Endothelial cell of umbilical vein (primary cell): Measurements from ENCODE around the gene NADSYN1. TPM values are rescaled to one million over a fixed set of nuclear protein-coding genes. Genes with fewer than 3 reads are reported as not detected.

Source experiments
- BruUV-seq: library from RNA; stranded (reverse); fragments of 400-500 nt; replicated peaks from 2 replicates; lab custom pipeline; 2021; lab: Mats Ljungman, UMichigan
- CTCF ChIA-PET: fragments of 300-600, 350-600 bp; sonication (Branson Sonifier 250); formaldehyde crosslinking; loops from one replicate; lab custom pipeline; 2021; ENCODE audit warnings: antibody characterized with exemption, inconsistent platforms; lab: Charles Lee
- POLR2A ChIA-PET: fragments of 300-600, 350-600 bp; sonication (Branson Sonifier 250); formaldehyde crosslinking; loops from one replicate; lab custom pipeline; 2021; ENCODE audit warnings: antibody characterized with exemption, inconsistent platforms; lab: Charles Lee
- DNase-seq: peaks from one replicate; pipeline ENCODE4 v3.0.0-alpha.2; 2011; ENCODE audit warnings: low read depth, low spot score
- FAIRE-seq: peaks from 2 replicates; lab custom pipeline; 2011; peaks lifted over from hg19 to GRCh38; lab: Jason Lieb, UNC
- H2AFZ ChIP-seq: 2 replicates; pipeline ENCODE4 v1.6.0; 2012; ENCODE audit warnings: low read depth, low read length, control low read depth, inconsistent platforms
- H3K27ac ChIP-seq: 2 replicates; pipeline ENCODE4 v1.5.1; 2011; ENCODE audit warnings: low read depth, mild to moderate bottlenecking, control low read depth, low read length, moderate library complexity; ENCODE audit not compliant: insufficient read depth
- H3K27me3 ChIP-seq, 2 experiments: 2 replicates each; pipeline versions ENCODE4 v1.6.0 to v1.6.1; 2011; ENCODE audit warnings: low read length in 2 of 2, mixed read lengths in 1 of 2; ENCODE audit not compliant: control insufficient read depth in 2 of 2, insufficient read depth in 2 of 2
- H3K36me3 ChIP-seq, 2 experiments: 2 replicates in 1 of 2; 3 replicates in 1 of 2; pipeline ENCODE4 v1.5.1; 2011; ENCODE audit warnings: low read length in 2 of 2, mild to moderate bottlenecking in 1 of 2, moderate library complexity in 1 of 2; ENCODE audit not compliant: control insufficient read depth in 2 of 2, insufficient read depth in 2 of 2; ENCODE audit errors: extremely low read depth in 1 of 2
- H3K4me1 ChIP-seq: 3 replicates; pipeline ENCODE4 v1.5.1; 2011; ENCODE audit warnings: mild to moderate bottlenecking, low read length; ENCODE audit not compliant: control insufficient read depth, insufficient read depth; ENCODE audit errors: extremely low read depth
- H3K4me2 ChIP-seq: 2 replicates; pipeline ENCODE4 v1.6.1; 2011; ENCODE audit warnings: low read length, control low read depth, mixed read lengths; ENCODE audit not compliant: insufficient read depth
- H3K4me3 ChIP-seq, 3 experiments: fragments of 200-600 bp in 1 of 3; sonication (generic), shearing (Covaris generic) in 1 of 3; replicated peaks in 1 of 3; 2 replicates each; pipeline ENCODE4 v1.5.1; 2011 to 2016; ENCODE audit warnings: control low read depth in 3 of 3, low read length in 3 of 3, mild to moderate bottlenecking in 2 of 3, inconsistent platforms in 1 of 3, low read depth in 1 of 3, moderate library complexity in 1 of 3; ENCODE audit not compliant: insufficient read depth in 1 of 3
- H3K79me2 ChIP-seq: 2 replicates; pipeline ENCODE4 v1.6.0; 2012; ENCODE audit warnings: low read length, inconsistent platforms; ENCODE audit not compliant: control insufficient read depth, insufficient read depth
- H3K9ac ChIP-seq: replicated peaks from 2 replicates; pipeline ENCODE3; 2011; ENCODE audit warnings: low read length, control low read depth; ENCODE audit not compliant: insufficient read depth; ENCODE audit errors: extremely low read depth
- H3K9me1 ChIP-seq: replicated peaks from 3 replicates; pipeline ENCODE4 v1.6.0; 2011; ENCODE audit warnings: mild to moderate bottlenecking, low read length; ENCODE audit not compliant: control insufficient read depth, insufficient read depth; ENCODE audit errors: extremely low read depth
- H3K9me3 ChIP-seq: replicated peaks from 2 replicates; pipeline ENCODE4 v1.5.1; 2012; ENCODE audit warnings: low read length, inconsistent platforms; ENCODE audit not compliant: control insufficient read depth, insufficient read depth
- H4K20me1 ChIP-seq: replicated peaks from 2 replicates; pipeline ENCODE3; 2011; ENCODE audit warnings: mild to moderate bottlenecking, low read length; ENCODE audit not compliant: control insufficient read depth, insufficient read depth; ENCODE audit errors: extremely low read depth
- CTCF ChIP-seq, 2 donors: IDR thresholded peaks; 1 replicate in 1 of 2; 2 replicates in 1 of 2; pipeline ENCODE4 v1.5.1; 2011; ENCODE audit warnings: low read length in 2 of 2, mild to moderate bottlenecking in 2 of 2, moderate library complexity in 2 of 2, control low read depth in 1 of 2, inconsistent platforms in 1 of 2, low read depth in 1 of 2; ENCODE audit not compliant: insufficient read depth in 1 of 2; ENCODE audit errors: extremely low read depth in 1 of 2
- EZH2 ChIP-seq: IDR thresholded peaks from 2 replicates; pipeline ENCODE4 v1.6.1; 2012; ENCODE audit warnings: borderline replicate concordance, low read depth, mild to moderate bottlenecking, moderate library complexity, low read length, inconsistent platforms; ENCODE audit not compliant: severe bottlenecking
- FOS ChIP-seq: IDR thresholded peaks from 2 replicates; pipeline ENCODE4 v1.6.1; 2011; ENCODE audit warnings: mild to moderate bottlenecking, low read length, moderate library complexity, borderline replicate concordance; ENCODE audit not compliant: insufficient read depth
- GATA2 ChIP-seq: IDR thresholded peaks from 2 replicates; pipeline ENCODE4 v1.7.0; 2011; ENCODE audit warnings: low read depth, mild to moderate bottlenecking, moderate library complexity, mixed read lengths, low read length; ENCODE audit not compliant: insufficient read length, insufficient read depth
- JUN ChIP-seq: IDR thresholded peaks from 2 replicates; pipeline ENCODE4 v1.6.1; 2011; ENCODE audit warnings: borderline replicate concordance, low read depth; ENCODE audit not compliant: insufficient read length, insufficient read depth
- MYC ChIP-seq: IDR thresholded peaks from one replicate; pipeline ENCODE4 v1.6.1; 2011; ENCODE audit warnings: mild to moderate bottlenecking, low read depth, low read length
- POLR2A ChIP-seq: IDR thresholded peaks from 2 replicates; pipeline ENCODE4 v1.6.1; 2012; ENCODE audit warnings: low read depth, mild to moderate bottlenecking, control low read depth, low read length
- POLR2AphosphoS5 ChIP-seq: IDR thresholded peaks from 2 replicates; pipeline ENCODE4 v1.6.1; 2012; ENCODE audit warnings: low read depth, mild to moderate bottlenecking, control low read depth, low read length, moderate library complexity; ENCODE audit not compliant: insufficient read depth
- dilution Hi-C: fragments of 300-500 bp; cut with MboI; formaldehyde crosslinking; loops from one replicate; pipeline ENCODE4 v1.15.0; 2019; ENCODE audit warnings: low sequenced_read_pairs; ENCODE audit not compliant: extremely low pct_ligation_motif_present
- intact Hi-C: fragments of 100-400 bp; cut with micrococcal nuclease; formaldehyde crosslinking; loops from one replicate; pipeline ENCODE4 v1.10.0; 2022
- polyA plus RNA-seq, 4 experiments: library from polyadenylated mRNA; depleted of rRNA in 3 of 4; stranded (reverse) in 3 of 4; unstranded in 1 of 4; fragments of >200 nt; gene quantifications; 2 replicates each; pipeline versions ENCODE4 v1.2.1 to v1.2.3, GENCODE V29; 2011 to 2012; ENCODE audit warnings: missing spikeins in 1 of 4
- total RNA-seq: library from RNA; stranded (reverse); gene quantifications from 2 replicates; pipeline ENCODE4 v1.2.3, GENCODE V29; 2021
- TF ChIP-seq, protein P1 (sequence below): IDR thresholded peaks from 2 replicates; pipeline ENCODE4 v1.6.1; 2011; ENCODE audit not compliant: insufficient read depth, insufficient read length

NADSYN1 gene
- total and polyA plus RNA-seq, 2 donors (not counting 3 experiments of a cell fraction or from before 2014, with no cell fraction given) = 77.5 to 99.2 TPM

DNA sequence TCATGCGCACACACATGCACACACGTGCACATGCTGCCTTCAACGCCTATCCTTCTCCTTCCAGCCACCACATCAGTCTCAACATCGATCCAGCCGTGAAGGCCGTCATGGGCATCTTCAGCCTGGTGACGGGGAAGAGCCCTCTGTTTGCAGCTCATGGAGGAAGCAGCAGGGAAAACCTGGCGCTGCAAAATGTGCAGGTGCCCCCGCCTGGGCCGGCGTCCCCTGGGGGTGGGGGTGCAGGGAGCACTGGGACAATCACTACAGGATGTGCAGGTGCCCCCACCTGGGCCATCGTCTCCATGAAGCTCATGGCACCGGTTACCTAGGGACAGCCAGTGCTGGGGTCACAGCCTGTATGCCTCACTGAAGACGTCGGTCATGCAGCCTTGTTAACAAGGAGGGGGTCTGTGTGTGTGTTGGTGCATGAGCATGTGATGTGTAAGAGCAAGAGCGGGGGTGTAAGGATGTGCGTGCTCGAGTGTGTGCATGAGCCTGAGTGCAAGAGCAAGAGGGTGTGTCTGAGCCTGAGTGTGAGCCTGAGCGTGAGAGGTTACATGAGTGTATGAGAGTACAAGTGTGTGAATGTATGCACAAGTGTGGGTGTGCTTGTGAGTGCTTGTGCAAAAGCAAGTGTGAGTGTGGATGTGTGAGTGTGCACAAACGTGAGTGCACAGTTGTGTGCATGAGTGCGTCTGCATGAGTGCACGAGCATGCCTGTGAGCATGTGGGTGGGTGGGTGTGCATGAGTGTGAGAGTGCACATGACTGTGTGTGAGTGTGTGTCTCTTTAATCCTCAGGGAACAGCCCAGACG, 31.5 kb downstream of the NADSYN1 start:
- TF ChIP-seq, protein P1, sequence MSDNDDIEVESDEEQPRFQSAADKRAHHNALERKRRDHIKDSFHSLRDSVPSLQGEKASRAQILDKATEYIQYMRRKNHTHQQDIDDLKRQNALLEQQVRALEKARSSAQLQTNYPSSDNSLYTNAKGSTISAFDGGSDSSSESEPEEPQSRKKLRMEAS = no peak
- TF ChIP-seq JUN (no peak), MYC (no peak), EZH2 (no peak), GATA2 (no peak), CTCF (IDR thresholded peaks at IDR 0.05; ENCODE audit: extremely low read depth in 1 of 2, insufficient read depth in 1 of 2, low read depth in 1 of 2, low read length in 2 of 2) (no peak), POLR2A (no peak), FOS (no peak), POLR2AphosphoS5 (no peak)
- intact Hi-C loops = loop anchor here (10.0 kb wide), 1 partner anchor 100 kb away; the partner anchor contains the start of gene KRTAP5-11
- no peak for FAIRE-seq
- Histone ChIP-seq H3K4me3 (no peak overlapping the region), H3K4me1 (peaks cover 17% of the 10 kb centered on the region), H3K36me3 (peaks cover 0 to 49% of the 10 kb centered on the region in 2 experiments), H4K20me1 (no peaks in the 10 kb centered on the region), H3K27me3 (no peaks in the 10 kb centered on the region), H3K9me3 (no peaks in the 10 kb centered on the region), H3K4me2 (no peak overlapping the region), H2AFZ (no peak overlapping the region), H3K9ac (no peak overlapping the region), H3K79me2 (no peaks in the 10 kb centered on the region), H3K9me1 (no peaks in the 10 kb centered on the region), H3K27ac (no peak overlapping the region)
- dilution Hi-C loops = no loop called here
- ChIA-PET POLR2A (no interaction called here), CTCF (no interaction called here)
- BruUV-seq = no TSS peak
- no peak for DNase-seq
